Osteocyte (in vitro differentiated cells): ENCODE data around the gene PLA2G4A. TPM values are rescaled to one million over a fixed set of nuclear protein-coding genes. Genes with fewer than 3 reads are reported as not detected.

ENCODE experiments used
- DNase-seq: peaks from one replicate; pipeline ENCODE4 v3.0.0; 2021; ENCODE audit warnings: mixed read lengths; ENCODE audit not compliant: unreplicated experiment; ENCODE audit errors: extremely low spot score
- H3K27ac Mint-ChIP-seq: one replicate; pipeline ENCODE4 v1.8.0; 2021; ENCODE audit warnings: mild to moderate bottlenecking, mixed read lengths; ENCODE audit not compliant: unreplicated experiment
- H3K27me3 Mint-ChIP-seq: one replicate; pipeline ENCODE4 v1.8.0; 2021; ENCODE audit warnings: mixed read lengths; ENCODE audit not compliant: unreplicated experiment
- H3K36me3 Mint-ChIP-seq: one replicate; pipeline ENCODE4 v1.8.0; 2021; ENCODE audit warnings: mixed read lengths; ENCODE audit not compliant: unreplicated experiment
- H3K4me1 Mint-ChIP-seq: one replicate; pipeline ENCODE4 v1.8.0; 2021; ENCODE audit warnings: mixed read lengths; ENCODE audit not compliant: unreplicated experiment
- H3K4me3 Mint-ChIP-seq: one replicate; pipeline ENCODE4 v1.8.0; 2021; ENCODE audit warnings: mild to moderate bottlenecking, moderate library complexity, mixed read lengths; ENCODE audit not compliant: unreplicated experiment
- H3K9me3 Mint-ChIP-seq: one replicate; pipeline ENCODE4 v1.8.0; 2021; ENCODE audit warnings: mixed read lengths; ENCODE audit not compliant: unreplicated experiment
- CTCF ChIP-seq: fragments of 200-600 bp; sonication (generic); IDR thresholded peaks from 2 replicates; pipeline ENCODE4 v1.5.0; 2021; ENCODE audit warnings: antibody characterized with exemption, mild to moderate bottlenecking, moderate library complexity
- total RNA-seq: library from RNA; stranded (reverse); gene quantifications from 2 replicates; pipeline ENCODE4 v1.2.1, GENCODE V29; 2021

The PLA2G4A gene
- total RNA-seq, 1 donor from 2014 or later = 2.4 TPM

- no peak overlapping the region for H3K27ac Mint-ChIP-seq
- no peak overlapping the region for H3K4me3 Mint-ChIP-seq
- H3K4me1 Mint-ChIP-seq = peaks cover 4% of the 10 kb centered on the region
- DNase-seq = no peak
- TF ChIP-seq CTCF = no peak
- H3K9me3 Mint-ChIP-seq = no peaks in the 10 kb centered on the region
- no peaks in the 10 kb centered on the region for H3K36me3 Mint-ChIP-seq
- H3K27me3 Mint-ChIP-seq = peaks cover 3% of the 10 kb centered on the region
These were observed 15.2 kb downstream of the PLA2G4A start for GRCh38 chr1:186843931-186844330.

DNA sequence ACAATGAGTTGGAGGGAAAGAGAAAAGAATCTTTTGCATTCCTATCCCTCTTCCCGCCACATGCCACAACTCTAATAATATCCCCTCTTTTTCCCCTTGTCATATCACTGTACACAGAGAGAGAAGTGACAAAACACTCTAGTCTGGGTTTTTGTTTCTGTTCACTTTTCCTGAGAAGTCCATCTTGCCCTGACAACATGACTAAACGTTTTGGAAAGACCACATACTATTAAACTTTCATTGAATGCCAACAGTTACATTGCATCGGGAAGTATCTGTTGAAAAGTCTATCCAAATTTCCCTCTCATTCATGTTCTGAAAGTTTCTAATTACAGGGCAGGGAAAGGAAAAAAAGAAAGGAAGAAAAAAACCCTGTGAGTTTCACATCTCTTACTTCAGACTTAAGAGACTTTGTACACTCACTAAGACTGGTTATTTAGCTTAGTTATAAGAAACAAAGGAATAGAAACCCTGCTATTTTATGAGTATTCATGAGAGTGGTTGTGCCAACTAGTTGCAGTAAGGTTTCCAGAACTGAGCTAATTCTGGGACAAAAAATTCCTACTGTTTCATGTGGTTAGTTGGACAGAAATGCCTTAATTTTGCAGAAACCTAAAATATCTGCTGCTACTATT, 16.9 kb downstream of the PLA2G4A start:
- TF ChIP-seq CTCF = no peak
- no peak overlapping the region for H3K27ac Mint-ChIP-seq
- no peaks in the 10 kb centered on the region for H3K36me3 Mint-ChIP-seq
- no peak for DNase-seq
- H3K4me1 Mint-ChIP-seq = no peaks in the 10 kb centered on the region
- H3K9me3 Mint-ChIP-seq = no peaks in the 10 kb centered on the region
- H3K27me3 Mint-ChIP-seq = peaks cover 7% of the 10 kb centered on the region
- H3K4me3 Mint-ChIP-seq = no peak overlapping the region

GRCh38 chr1:186848509-186849130, 19.9 kb downstream of the PLA2G4A start:
- no peaks in the 10 kb centered on the region for H3K4me1 Mint-ChIP-seq
- no peaks in the 10 kb centered on the region for H3K36me3 Mint-ChIP-seq
- no peak overlapping the region for H3K4me3 Mint-ChIP-seq
- no peaks in the 10 kb centered on the region for H3K9me3 Mint-ChIP-seq
- H3K27me3 Mint-ChIP-seq = peaks cover 6% of the 10 kb centered on the region
- TF ChIP-seq CTCF = no peak
- DNase-seq = no peak
- no peak overlapping the region for H3K27ac Mint-ChIP-seq

DNA sequence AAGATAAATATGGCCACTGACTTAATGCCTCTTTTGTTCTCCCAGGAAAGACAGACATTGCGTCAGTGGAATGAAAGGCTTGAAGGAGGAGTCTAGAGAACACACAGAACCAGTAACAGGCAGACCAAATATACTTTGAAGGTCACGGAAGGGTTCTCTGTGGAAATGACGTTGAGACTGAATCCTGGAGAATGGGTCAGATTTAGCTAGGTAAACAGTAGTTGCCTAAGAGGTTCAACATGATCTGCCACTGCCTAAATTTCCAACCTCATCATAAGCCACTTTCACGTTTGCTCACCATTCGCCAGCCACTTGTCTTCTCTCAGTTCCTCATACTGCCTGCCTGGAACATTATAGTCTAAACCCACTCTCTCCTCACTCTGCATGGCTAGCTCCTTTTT, 20.5 kb downstream of the PLA2G4A start:
- no peak overlapping the region for H3K4me3 Mint-ChIP-seq
- no peaks in the 10 kb centered on the region for H3K36me3 Mint-ChIP-seq
- H3K27me3 Mint-ChIP-seq = peaks cover 6% of the 10 kb centered on the region
- DNase-seq = no peak
- no peak for TF ChIP-seq CTCF
- no peak overlapping the region for H3K27ac Mint-ChIP-seq
- no peaks in the 10 kb centered on the region for H3K4me1 Mint-ChIP-seq
- H3K9me3 Mint-ChIP-seq = no peaks in the 10 kb centered on the region

DNA sequence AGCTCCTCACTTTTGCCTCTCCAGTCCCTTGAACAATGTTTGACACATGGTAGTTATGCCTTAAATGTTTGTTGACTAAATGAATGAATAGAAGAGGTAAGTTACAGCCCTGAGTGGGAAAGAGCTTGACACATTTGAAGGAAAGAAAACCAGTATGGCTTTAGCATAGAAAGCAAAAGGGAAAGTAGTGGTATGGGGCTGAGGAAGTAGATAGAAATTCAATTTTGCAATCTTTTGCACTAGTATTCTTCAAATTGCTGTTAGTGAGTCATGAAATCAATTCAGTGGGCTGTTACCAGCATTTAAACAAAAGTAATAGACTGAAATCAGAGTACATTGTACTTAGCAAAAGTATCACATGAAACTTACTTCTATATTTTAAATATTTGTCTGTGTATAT, 21.1 kb downstream of the PLA2G4A start:
- DNase-seq = no peak

More for the DNA sequence above, 21.1 kb downstream of the PLA2G4A start:
- Mint-ChIP-seq H3K9me3 (no peaks in the 10 kb centered on the region), H3K4me1 (no peaks in the 10 kb centered on the region), H3K27me3 (peaks cover 6% of the 10 kb centered on the region), H3K27ac (no peak overlapping the region), H3K36me3 (no peaks in the 10 kb centered on the region), H3K4me3 (no peak overlapping the region)
- no peak for TF ChIP-seq CTCF
